ENCODE data around the gene MINK1. TPM values are rescaled to one million over a fixed set of nuclear protein-coding genes. Genes with fewer than 3 reads are reported as not detected.
A peak's percentile ranks its signal among the peaks of the same experiment; 100 is the strongest.

MINK1 gene
- total and polyA plus RNA-seq, 10 of the 15 experiments (the other 5 are each of a cell fraction or from before 2014, with no cell fraction given): 0.08 to 55.6 (median 15.0) TPM

DNA sequence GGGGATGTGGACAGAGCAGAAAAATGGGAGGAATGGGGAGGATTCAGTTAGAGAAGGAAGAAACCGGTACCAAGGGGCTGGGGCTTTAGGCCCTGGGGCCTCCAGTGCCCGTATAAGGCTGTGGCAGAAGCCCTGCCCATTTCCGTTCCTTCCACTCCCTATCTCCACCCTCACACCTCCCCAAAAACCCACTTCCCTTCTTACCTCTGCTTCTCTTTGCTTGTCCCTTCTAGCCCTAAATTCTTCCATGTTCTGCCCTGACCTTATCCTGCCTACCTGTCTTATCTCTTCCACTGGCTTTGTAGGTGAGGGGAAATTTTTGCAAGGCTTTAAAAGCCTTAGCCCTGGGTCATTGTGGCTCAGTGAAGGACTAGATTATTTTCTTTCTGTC, 111.0 kb downstream of the MINK1 start:
- ChIA-PET SMC1A (ENCODE audit: uncharacterized antibody, unreplicated experiment) (interaction anchor here (7.1 kb wide), 1 partner anchor 23 kb away, joined by 50 read pairs; the partner anchor contains the start of gene SPAG7), CTCF (interaction anchor here (0.6 kb wide), 1 partner anchor 23 kb away, joined by 3 read pairs; the partner anchor contains the start of gene SPAG7), RAD21 (ENCODE audit: unreplicated experiment) (interaction anchor here (9.8 kb wide), 1 partner anchor 21 kb away, joined by 73 read pairs; the partner anchor contains the start of gene SPAG7), POLR2A (interaction anchor here (17.5 kb wide), 1 partner anchor 21 kb away, joined by 272 read pairs; the partner anchor contains the start of gene SPAG7)
- H3K9ac ChIP-seq (ENCODE audit: control insufficient read depth, insufficient read depth, low read length): peak overlapping the region; percentile 100
- ATAC-seq (peak; percentile 42), FAIRE-seq (no peak), DNase-seq (ENCODE audit: low read depth, low spot score) (no peak)
- H2AFZ ChIP-seq (ENCODE audit: control insufficient read depth, low read depth, low read length): no peak overlapping the region
- peaks cover 36% of the 10 kb centered on the region for H3K4me1 ChIP-seq (ENCODE audit: control insufficient read depth, insufficient read depth, low read length)
- no TSS peak for BruUV-seq (replicated peaks)
- peaks cover 20 to 22% of the 10 kb centered on the region in 2 experiments for H3K36me3 ChIP-seq (ENCODE audit: control insufficient read depth in 2 of 2, insufficient read depth in 2 of 2, low read length in 1 of 2)
- 0% methylated on average over 3 of the region's 3 CpGs for WGBS (ENCODE audit: insufficient coverage, insufficient replicate concordance, low lambda C conversion rate, missing lambda C conversion rate)
- H3K4me2 ChIP-seq (ENCODE audit: control insufficient read depth, insufficient read depth): peak overlapping the region; percentile 55
- peaks cover 87% of the 10 kb centered on the region for H3K79me2 ChIP-seq (ENCODE audit: control insufficient read depth, insufficient read depth, low read length)
- H3K4me3 ChIP-seq: peak overlapping the region; percentile 96
- intact Hi-C loops (cut with micrococcal nuclease; ENCODE audit: unreplicated experiment): loop anchor here (5.0 kb wide), 1 partner anchor 293 kb away; no protein-coding TSS in a partner anchor
- peak overlapping the region; percentile 100 for H3K27ac ChIP-seq (ENCODE audit: control insufficient read depth, insufficient read depth)
- H3K9me3 ChIP-seq (replicated peaks; ENCODE audit: control insufficient read depth, insufficient read depth, low read length): no peaks in the 10 kb centered on the region
- H3K27me3 ChIP-seq (replicated peaks in 1 of 2; ENCODE audit: control insufficient read depth in 2 of 2, insufficient read depth in 2 of 2, low read length in 1 of 2): no peaks in the 10 kb centered on the region
- peaks cover 5% of the 10 kb centered on the region for H4K20me1 ChIP-seq (ENCODE audit: control insufficient read depth, insufficient read depth)
- in situ Hi-C loops (cut with MboI): no loop called here
- TF ChIP-seq, protein P1, sequence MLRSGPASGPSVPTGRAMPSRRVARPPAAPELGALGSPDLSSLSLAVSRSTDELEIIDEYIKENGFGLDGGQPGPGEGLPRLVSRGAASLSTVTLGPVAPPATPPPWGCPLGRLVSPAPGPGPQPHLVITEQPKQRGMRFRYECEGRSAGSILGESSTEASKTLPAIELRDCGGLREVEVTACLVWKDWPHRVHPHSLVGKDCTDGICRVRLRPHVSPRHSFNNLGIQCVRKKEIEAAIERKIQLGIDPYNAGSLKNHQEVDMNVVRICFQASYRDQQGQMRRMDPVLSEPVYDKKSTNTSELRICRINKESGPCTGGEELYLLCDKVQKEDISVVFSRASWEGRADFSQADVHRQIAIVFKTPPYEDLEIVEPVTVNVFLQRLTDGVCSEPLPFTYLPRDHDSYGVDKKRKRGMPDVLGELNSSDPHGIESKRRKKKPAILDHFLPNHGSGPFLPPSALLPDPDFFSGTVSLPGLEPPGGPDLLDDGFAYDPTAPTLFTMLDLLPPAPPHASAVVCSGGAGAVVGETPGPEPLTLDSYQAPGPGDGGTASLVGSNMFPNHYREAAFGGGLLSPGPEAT (IDR thresholded peaks at IDR 0.05; ENCODE audit: low read depth): peak; percentile 31
- TF ChIP-seq IRF4 (IDR thresholded peaks at IDR 0.05; ENCODE audit: low read depth, low read length) (no peak), ETV6 (conservative IDR thresholded peaks at IDR 0.05 in 1 of 2, IDR thresholded peaks at IDR 0.05 in 1 of 2; ENCODE audit: borderline replicate concordance in 1 of 2, low read depth in 1 of 2) (0 out of 4 replicates have a peak, but pooled peaks of 1 of the 2 experiments have one; percentile 20), ZNF207 (IDR thresholded peaks at IDR 0.05; ENCODE audit: borderline replicate concordance) (no peak), TARDBP (IDR thresholded peaks at IDR 0.05; ENCODE audit: borderline replicate concordance) (no peak), ZSCAN29 (IDR thresholded peaks at IDR 0.05) (no peak), POU2F2 (IDR thresholded peaks at IDR 0.05; ENCODE audit: borderline replicate concordance, low read depth, low read length) (no peak), SREBF1 (IDR thresholded peaks at IDR 0.05; ENCODE audit: low read length) (no peak), NRF1 (conservative IDR thresholded peaks at IDR 0.05; ENCODE audit: low read depth, low read length) (no peak), ZNF622 (IDR thresholded peaks at IDR 0.05) (no peak), IKZF1 (conservative IDR thresholded peaks at IDR 0.05) (peak; percentile 51), TCF7 (IDR thresholded peaks at IDR 0.05; ENCODE audit: borderline replicate concordance) (no peak), NR2C1 (IDR thresholded peaks at IDR 0.05) (no peak), PML (IDR thresholded peaks at IDR 0.05; ENCODE audit: low read length) (no peak)
- TF ChIP-seq, protein P2, sequence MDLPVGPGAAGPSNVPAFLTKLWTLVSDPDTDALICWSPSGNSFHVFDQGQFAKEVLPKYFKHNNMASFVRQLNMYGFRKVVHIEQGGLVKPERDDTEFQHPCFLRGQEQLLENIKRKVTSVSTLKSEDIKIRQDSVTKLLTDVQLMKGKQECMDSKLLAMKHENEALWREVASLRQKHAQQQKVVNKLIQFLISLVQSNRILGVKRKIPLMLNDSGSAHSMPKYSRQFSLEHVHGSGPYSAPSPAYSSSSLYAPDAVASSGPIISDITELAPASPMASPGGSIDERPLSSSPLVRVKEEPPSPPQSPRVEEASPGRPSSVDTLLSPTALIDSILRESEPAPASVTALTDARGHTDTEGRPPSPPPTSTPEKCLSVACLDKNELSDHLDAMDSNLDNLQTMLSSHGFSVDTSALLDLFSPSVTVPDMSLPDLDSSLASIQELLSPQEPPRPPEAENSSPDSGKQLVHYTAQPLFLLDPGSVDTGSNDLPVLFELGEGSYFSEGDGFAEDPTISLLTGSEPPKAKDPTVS (IDR thresholded peaks at IDR 0.05; ENCODE audit: low read depth, low read length): no peak
- TF ChIP-seq, protein P3, sequence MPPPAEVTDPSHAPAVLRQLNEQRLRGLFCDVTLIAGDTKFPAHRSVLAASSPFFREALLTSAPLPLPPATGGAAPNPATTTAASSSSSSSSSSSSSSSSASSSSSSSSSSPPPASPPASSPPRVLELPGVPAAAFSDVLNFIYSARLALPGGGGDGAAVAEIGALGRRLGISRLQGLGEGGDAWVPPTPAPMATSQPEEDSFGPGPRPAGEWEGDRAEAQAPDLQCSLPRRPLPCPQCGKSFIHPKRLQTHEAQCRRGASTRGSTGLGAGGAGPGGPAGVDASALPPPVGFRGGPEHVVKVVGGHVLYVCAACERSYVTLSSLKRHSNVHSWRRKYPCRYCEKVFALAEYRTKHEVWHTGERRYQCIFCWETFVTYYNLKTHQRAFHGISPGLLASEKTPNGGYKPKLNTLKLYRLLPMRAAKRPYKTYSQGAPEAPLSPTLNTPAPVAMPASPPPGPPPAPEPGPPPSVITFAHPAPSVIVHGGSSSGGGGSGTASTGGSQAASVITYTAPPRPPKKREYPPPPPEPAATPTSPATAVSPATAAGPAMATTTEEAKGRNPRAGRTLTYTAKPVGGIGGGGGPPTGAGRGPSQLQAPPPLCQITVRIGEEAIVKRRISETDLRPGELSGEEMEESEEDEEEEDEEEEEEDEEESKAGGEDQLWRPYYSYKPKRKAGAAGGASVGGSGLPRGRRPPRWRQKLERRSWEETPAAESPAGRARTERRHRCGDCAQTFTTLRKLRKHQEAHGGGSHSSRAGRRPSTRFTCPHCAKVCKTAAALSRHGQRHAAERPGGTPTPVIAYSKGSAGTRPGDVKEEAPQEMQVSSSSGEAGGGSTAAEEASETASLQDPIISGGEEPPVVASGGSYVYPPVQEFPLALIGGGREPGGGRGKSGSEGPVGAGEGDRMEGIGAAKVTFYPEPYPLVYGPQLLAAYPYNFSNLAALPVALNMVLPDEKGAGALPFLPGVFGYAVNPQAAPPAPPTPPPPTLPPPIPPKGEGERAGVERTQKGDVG (CRISPR knock-in tag; IDR thresholded peaks at IDR 0.05): 0 out of 2 replicates have a peak, but pooled peaks have one; percentile 62
- TF ChIP-seq, protein P4, sequence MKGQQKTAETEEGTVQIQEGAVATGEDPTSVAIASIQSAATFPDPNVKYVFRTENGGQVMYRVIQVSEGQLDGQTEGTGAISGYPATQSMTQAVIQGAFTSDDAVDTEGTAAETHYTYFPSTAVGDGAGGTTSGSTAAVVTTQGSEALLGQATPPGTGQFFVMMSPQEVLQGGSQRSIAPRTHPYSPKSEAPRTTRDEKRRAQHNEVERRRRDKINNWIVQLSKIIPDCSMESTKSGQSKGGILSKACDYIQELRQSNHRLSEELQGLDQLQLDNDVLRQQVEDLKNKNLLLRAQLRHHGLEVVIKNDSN (IDR thresholded peaks at IDR 0.05; ENCODE audit: borderline replicate concordance, extremely low read length, insufficient read depth, low read depth, low read length): no peak
